Liver (tissue), 9 donors: ENCODE measurements around the gene AP3M1. TPM values are rescaled to one million over a fixed set of nuclear protein-coding genes. Genes with fewer than 3 reads are reported as not detected.

Experiments
- DNase-seq: peaks from one replicate; pipeline ENCODE4 v3.0.0-alpha.2; 2017; ENCODE audit warnings: low spot score
- H3K27ac ChIP-seq, 2 donors: one replicate each; pipeline ENCODE4 v1.7.0; 2013; ENCODE audit warnings: inconsistent platforms in 2 of 2, low read length in 2 of 2, control low read depth in 1 of 2, low read depth in 1 of 2, mild to moderate bottlenecking in 1 of 2
- H3K27me3 ChIP-seq, 4 donors: one replicate each; pipeline versions ENCODE4 v1.6.1 to v1.7.0; 2013; ENCODE audit warnings: low read length in 3 of 4, inconsistent platforms in 1 of 4, mild to moderate bottlenecking in 1 of 4, moderate library complexity in 1 of 4; ENCODE audit not compliant: control insufficient read depth in 4 of 4, insufficient read depth in 4 of 4
- H3K36me3 ChIP-seq, 4 donors: one replicate each; pipeline versions ENCODE4 v1.6.1 to v1.7.0; 2013; ENCODE audit warnings: low read length in 3 of 4, mild to moderate bottlenecking in 3 of 4, low read depth in 1 of 4, moderate library complexity in 1 of 4; ENCODE audit not compliant: control insufficient read depth in 4 of 4, insufficient read depth in 3 of 4
- H3K4me1 ChIP-seq, 4 donors: one replicate each; pipeline versions ENCODE4 v1.6.1 to v1.7.0; 2013; ENCODE audit warnings: low read length in 3 of 4, mild to moderate bottlenecking in 3 of 4, moderate library complexity in 1 of 4; ENCODE audit not compliant: control insufficient read depth in 4 of 4, insufficient read depth in 4 of 4
- H3K4me3 ChIP-seq, 3 donors: one replicate each; pipeline versions ENCODE4 v1.6.1 to v1.7.0; 2013; ENCODE audit warnings: low read length in 3 of 3, control low read depth in 1 of 3, low read depth in 1 of 3, mild to moderate bottlenecking in 1 of 3
- H3K9ac ChIP-seq, 2 donors: one replicate each; pipeline ENCODE4 v1.7.0; 2013; ENCODE audit warnings: low read length in 2 of 2, mild to moderate bottlenecking in 2 of 2, moderate library complexity in 2 of 2, control low read depth in 1 of 2, low read depth in 1 of 2
- H3K9me3 ChIP-seq, 4 donors: one replicate each; pipeline versions ENCODE4 v1.6.1 to v1.7.0; 2013; ENCODE audit warnings: low read length in 3 of 4; ENCODE audit not compliant: control insufficient read depth in 4 of 4
- EGR1 ChIP-seq, 2 donors: IDR thresholded peaks; 2 replicates each; pipeline ENCODE4 v1.6.1; 2016 to 2018; ENCODE audit warnings: antibody characterized with exemption in 2 of 2, low read depth in 2 of 2
- FOXA1 ChIP-seq: IDR thresholded peaks from 2 replicates; pipeline ENCODE4 v1.6.1; 2016; ENCODE audit warnings: antibody characterized with exemption
- FOXA2 ChIP-seq: IDR thresholded peaks from 2 replicates; pipeline ENCODE4 v1.6.1; 2016; ENCODE audit warnings: antibody characterized with exemption
- GABPA ChIP-seq, 2 donors: IDR thresholded peaks in 1 of 2; conservative IDR thresholded peaks in 1 of 2; 2 replicates each; pipeline ENCODE4 v1.6.1; 2016; ENCODE audit warnings: antibody characterized with exemption in 2 of 2, mild to moderate bottlenecking in 1 of 2, moderate library complexity in 1 of 2
- HNF4A ChIP-seq, 2 donors: conservative IDR thresholded peaks; 2 replicates each; pipeline ENCODE4 v1.6.1; 2016; ENCODE audit warnings: antibody characterized with exemption in 2 of 2, mild to moderate bottlenecking in 2 of 2
- HNF4G ChIP-seq: IDR thresholded peaks from 2 replicates; pipeline ENCODE4 v1.6.1; 2016; ENCODE audit warnings: antibody characterized with exemption
- JUND ChIP-seq, 2 donors: IDR thresholded peaks; 2 replicates each; pipeline ENCODE4 v1.6.1; 2016; ENCODE audit warnings: antibody characterized with exemption in 2 of 2
- NR2F2 ChIP-seq: IDR thresholded peaks from 2 replicates; pipeline ENCODE4 v1.6.1; 2016; ENCODE audit warnings: antibody characterized with exemption
- RAD21 ChIP-seq, 2 donors: IDR thresholded peaks; 2 replicates each; pipeline ENCODE4 v1.6.1; 2016; ENCODE audit warnings: antibody characterized with exemption in 2 of 2, mild to moderate bottlenecking in 2 of 2
- RXRA ChIP-seq, 2 donors: IDR thresholded peaks; 2 replicates each; pipeline ENCODE4 v1.6.1; 2017 to 2018; ENCODE audit warnings: antibody characterized with exemption in 2 of 2, mild to moderate bottlenecking in 1 of 2
- SP1 ChIP-seq: IDR thresholded peaks from 2 replicates; pipeline ENCODE4 v1.6.1; 2018; ENCODE audit warnings: antibody characterized with exemption, mild to moderate bottlenecking
- TAF1 ChIP-seq: conservative IDR thresholded peaks from 2 replicates; pipeline ENCODE4 v1.6.1; 2016; ENCODE audit warnings: antibody characterized with exemption, mild to moderate bottlenecking
- YY1 ChIP-seq: IDR thresholded peaks from 2 replicates; pipeline ENCODE4 v1.6.1; 2016; ENCODE audit warnings: antibody characterized with exemption, mild to moderate bottlenecking
- WGBS: extraction: QIAGEN DNeasy Blood & Tissue Kit; methylation state at CpG from one replicate; pipeline ENCODE4 v1.1.7; 2013; 5-methylcytosine and 5-hydroxymethylcytosine counted together
- polyA plus RNA-seq, 2 donors: library from polyadenylated mRNA; stranded (reverse) in 1 of 2; unstranded in 1 of 2; fragments of 200-250 nt in 1 of 2; fragments of >200 nt in 1 of 2; fragmentation: Nextera tagmentation in 1 of 2; extraction: Ambion mirVana in 1 of 2; gene quantifications; one replicate each; pipeline versions ENCODE4 v1.2.1 to v1.2.3, GENCODE V29; 2013 to 2015
- total RNA-seq, 2 donors: library from RNA; depleted of rRNA; stranded (reverse); fragments of >200 nt; gene quantifications; one replicate each; pipeline ENCODE4 v1.2.3, GENCODE V29; 2014
- TF ChIP-seq, protein P1 (sequence below): IDR thresholded peaks from 2 replicates; pipeline ENCODE4 v1.6.1; 2016; ENCODE audit warnings: antibody characterized with exemption
- TF ChIP-seq, protein P2 (sequence below): fragments of 150-350 bp; IDR thresholded peaks from 2 replicates; pipeline ENCODE4 v1.5.1; 2017; ENCODE audit warnings: improper control_type of control experiment, low read depth, low read length; ENCODE audit not compliant: missing input control
- TF ChIP-seq, protein P3 (sequence below): IDR thresholded peaks from 2 replicates; pipeline ENCODE4 v1.6.1; 2016; ENCODE audit warnings: antibody characterized with exemption
- TF ChIP-seq, protein P4 (sequence below): IDR thresholded peaks from 2 replicates; pipeline ENCODE4 v1.6.1; 2016; ENCODE audit warnings: antibody characterized with exemption
- TF ChIP-seq, protein P5 (sequence below): IDR thresholded peaks from 2 replicates; pipeline ENCODE4 v1.6.1; 2016; ENCODE audit warnings: antibody characterized with exemption, mild to moderate bottlenecking
- donor health status: healthy.
- donor health status: healthy.
- donor health status: healthy.
- donor health status: healthy.
- donor health status: healthy.

The AP3M1 gene
- total and polyA plus RNA-seq, 4 donors, result 7.5 to 24.8 (median 16.6) TPM

DNA sequence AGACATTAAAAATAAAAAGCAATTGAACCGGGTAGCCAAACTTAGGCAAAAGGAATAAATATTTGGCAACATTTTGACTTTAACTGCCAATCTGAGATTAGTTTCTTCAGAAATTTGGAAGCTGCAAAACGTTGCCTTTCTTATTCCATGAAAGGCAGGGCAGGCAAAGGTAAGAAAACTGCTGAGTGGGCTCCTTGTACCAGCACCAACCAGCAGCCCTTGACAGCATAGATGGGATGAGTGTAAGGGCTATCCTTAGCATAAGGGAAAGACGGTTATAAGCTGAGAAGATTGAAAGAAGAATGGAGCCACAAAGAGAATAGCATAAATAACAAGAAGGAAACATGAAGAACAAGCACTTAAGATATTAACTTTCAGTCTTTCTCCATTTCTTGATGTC is 28.6 kb downstream of the AP3M1 start:
- Histone ChIP-seq H3K27me3 (no peaks in the 10 kb centered on the region), H3K4me3 (no peak overlapping the region), H3K4me1 (no peaks in the 10 kb centered on the region), H3K36me3 (peaks cover 13 to 71% (median 52%) of the 10 kb centered on the region in 4 donors), H3K27ac (no peak overlapping the region), H3K9me3 (no peaks in the 10 kb centered on the region), H3K9ac (no peak overlapping the region)
- DNase-seq, result no peak
- WGBS, result 72% methylated on average over 3 of the region's 3 CpGs
- TF ChIP-seq, protein P1, sequence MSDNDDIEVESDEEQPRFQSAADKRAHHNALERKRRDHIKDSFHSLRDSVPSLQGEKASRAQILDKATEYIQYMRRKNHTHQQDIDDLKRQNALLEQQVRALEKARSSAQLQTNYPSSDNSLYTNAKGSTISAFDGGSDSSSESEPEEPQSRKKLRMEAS, result no peak
- TF ChIP-seq FOXA2 (no peak), NR2F2 (no peak)

DNA sequence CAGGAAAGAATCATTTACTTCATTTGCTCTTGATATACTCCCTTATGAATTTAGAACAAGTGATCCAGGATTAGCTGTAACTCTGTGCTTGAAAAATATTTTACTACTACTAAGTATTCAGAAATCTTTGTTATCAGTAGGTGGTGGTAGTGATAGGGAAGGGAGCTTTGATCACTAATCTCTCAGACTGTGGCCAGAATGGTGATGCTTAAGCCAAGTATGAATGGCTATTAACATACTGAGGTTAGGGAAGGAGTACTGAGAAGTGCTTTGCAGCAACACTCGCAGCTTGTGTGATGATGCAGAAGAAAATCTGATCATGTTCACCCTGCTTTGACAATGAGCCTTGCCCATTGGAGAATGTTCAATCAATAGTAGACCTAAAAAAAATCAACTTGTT is 29.3 kb downstream of the AP3M1 start:
- Histone ChIP-seq H3K4me1 (no peaks in the 10 kb centered on the region), H3K4me3 (no peak overlapping the region), H3K27ac (no peak overlapping the region), H3K36me3 (peaks cover 13 to 72% (median 55%) of the 10 kb centered on the region in 4 donors), H3K9me3 (no peaks in the 10 kb centered on the region), H3K9ac (no peak overlapping the region), H3K27me3 (no peaks in the 10 kb centered on the region)
- no peak for TF ChIP-seq FOXA1
- TF ChIP-seq, protein P2, sequence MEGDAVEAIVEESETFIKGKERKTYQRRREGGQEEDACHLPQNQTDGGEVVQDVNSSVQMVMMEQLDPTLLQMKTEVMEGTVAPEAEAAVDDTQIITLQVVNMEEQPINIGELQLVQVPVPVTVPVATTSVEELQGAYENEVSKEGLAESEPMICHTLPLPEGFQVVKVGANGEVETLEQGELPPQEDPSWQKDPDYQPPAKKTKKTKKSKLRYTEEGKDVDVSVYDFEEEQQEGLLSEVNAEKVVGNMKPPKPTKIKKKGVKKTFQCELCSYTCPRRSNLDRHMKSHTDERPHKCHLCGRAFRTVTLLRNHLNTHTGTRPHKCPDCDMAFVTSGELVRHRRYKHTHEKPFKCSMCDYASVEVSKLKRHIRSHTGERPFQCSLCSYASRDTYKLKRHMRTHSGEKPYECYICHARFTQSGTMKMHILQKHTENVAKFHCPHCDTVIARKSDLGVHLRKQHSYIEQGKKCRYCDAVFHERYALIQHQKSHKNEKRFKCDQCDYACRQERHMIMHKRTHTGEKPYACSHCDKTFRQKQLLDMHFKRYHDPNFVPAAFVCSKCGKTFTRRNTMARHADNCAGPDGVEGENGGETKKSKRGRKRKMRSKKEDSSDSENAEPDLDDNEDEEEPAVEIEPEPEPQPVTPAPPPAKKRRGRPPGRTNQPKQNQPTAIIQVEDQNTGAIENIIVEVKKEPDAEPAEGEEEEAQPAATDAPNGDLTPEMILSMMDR, result no peak
- no peak for TF ChIP-seq HNF4G
- no peak for TF ChIP-seq JUND (IDR thresholded peaks at IDR 0.05)
- TF ChIP-seq, protein P3, sequence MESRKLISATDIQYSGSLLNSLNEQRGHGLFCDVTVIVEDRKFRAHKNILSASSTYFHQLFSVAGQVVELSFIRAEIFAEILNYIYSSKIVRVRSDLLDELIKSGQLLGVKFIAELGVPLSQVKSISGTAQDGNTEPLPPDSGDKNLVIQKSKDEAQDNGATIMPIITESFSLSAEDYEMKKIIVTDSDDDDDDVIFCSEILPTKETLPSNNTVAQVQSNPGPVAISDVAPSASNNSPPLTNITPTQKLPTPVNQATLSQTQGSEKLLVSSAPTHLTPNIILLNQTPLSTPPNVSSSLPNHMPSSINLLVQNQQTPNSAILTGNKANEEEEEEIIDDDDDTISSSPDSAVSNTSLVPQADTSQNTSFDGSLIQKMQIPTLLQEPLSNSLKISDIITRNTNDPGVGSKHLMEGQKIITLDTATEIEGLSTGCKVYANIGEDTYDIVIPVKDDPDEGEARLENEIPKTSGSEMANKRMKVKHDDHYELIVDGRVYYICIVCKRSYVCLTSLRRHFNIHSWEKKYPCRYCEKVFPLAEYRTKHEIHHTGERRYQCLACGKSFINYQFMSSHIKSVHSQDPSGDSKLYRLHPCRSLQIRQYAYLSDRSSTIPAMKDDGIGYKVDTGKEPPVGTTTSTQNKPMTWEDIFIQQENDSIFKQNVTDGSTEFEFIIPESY, result no peak
- no peak for TF ChIP-seq FOXA2
- TF ChIP-seq, protein P4, sequence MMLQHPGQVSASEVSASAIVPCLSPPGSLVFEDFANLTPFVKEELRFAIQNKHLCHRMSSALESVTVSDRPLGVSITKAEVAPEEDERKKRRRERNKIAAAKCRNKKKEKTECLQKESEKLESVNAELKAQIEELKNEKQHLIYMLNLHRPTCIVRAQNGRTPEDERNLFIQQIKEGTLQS, result no peak
- no peak for TF ChIP-seq RAD21 (IDR thresholded peaks at IDR 0.05)
- no peak for TF ChIP-seq SP1
- no peak for TF ChIP-seq GABPA (IDR thresholded peaks at IDR 0.05 in 1 of 2, conservative IDR thresholded peaks at IDR 0.05 in 1 of 2)
- TF ChIP-seq YY1, result no peak
- no peak for TF ChIP-seq RXRA (IDR thresholded peaks at IDR 0.05)
- TF ChIP-seq TAF1, result no peak
- TF ChIP-seq, protein P1, result no peak
- no peak for TF ChIP-seq EGR1 (IDR thresholded peaks at IDR 0.05; ENCODE audit: low read depth in 2 of 2)
- TF ChIP-seq HNF4A (conservative IDR thresholded peaks at IDR 0.05), result no peak
- TF ChIP-seq, protein P5, sequence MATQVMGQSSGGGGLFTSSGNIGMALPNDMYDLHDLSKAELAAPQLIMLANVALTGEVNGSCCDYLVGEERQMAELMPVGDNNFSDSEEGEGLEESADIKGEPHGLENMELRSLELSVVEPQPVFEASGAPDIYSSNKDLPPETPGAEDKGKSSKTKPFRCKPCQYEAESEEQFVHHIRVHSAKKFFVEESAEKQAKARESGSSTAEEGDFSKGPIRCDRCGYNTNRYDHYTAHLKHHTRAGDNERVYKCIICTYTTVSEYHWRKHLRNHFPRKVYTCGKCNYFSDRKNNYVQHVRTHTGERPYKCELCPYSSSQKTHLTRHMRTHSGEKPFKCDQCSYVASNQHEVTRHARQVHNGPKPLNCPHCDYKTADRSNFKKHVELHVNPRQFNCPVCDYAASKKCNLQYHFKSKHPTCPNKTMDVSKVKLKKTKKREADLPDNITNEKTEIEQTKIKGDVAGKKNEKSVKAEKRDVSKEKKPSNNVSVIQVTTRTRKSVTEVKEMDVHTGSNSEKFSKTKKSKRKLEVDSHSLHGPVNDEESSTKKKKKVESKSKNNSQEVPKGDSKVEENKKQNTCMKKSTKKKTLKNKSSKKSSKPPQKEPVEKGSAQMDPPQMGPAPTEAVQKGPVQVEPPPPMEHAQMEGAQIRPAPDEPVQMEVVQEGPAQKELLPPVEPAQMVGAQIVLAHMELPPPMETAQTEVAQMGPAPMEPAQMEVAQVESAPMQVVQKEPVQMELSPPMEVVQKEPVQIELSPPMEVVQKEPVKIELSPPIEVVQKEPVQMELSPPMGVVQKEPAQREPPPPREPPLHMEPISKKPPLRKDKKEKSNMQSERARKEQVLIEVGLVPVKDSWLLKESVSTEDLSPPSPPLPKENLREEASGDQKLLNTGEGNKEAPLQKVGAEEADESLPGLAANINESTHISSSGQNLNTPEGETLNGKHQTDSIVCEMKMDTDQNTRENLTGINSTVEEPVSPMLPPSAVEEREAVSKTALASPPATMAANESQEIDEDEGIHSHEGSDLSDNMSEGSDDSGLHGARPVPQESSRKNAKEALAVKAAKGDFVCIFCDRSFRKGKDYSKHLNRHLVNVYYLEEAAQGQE, result no peak
- WGBS, result 95% methylated on average over 1 of the region's 1 CpG
- no peak for DNase-seq
